OCI-LY3 (cell line): Measurements from ENCODE around the gene RAPGEF5.

Experiments
- H2AFZ ChIP-seq: fragments of 200-600, 300-600 bp; shearing (Covaris generic); 2 replicates; pipeline ENCODE4 v1.6.0; 2014; ENCODE audit warnings: antibody characterized with exemption, low read depth, low read length
- H3K27ac ChIP-seq: fragments of 200-600, 300-600 bp; sonication (generic); 2 replicates; pipeline ENCODE4 v1.5.1; 2014; ENCODE audit warnings: mild to moderate bottlenecking, low read length, moderate library complexity, mixed read lengths
- H3K27me3 ChIP-seq: fragments of 200-600, 300-600 bp; sonication (generic); 2 replicates; pipeline ENCODE4 v1.6.1; 2014; ENCODE audit warnings: low read depth, low read length, mixed read lengths
- H3K36me3 ChIP-seq: fragments of 200-600, 300-600 bp; sonication (generic); replicated peaks from 2 replicates; pipeline ENCODE3; 2014; ENCODE audit warnings: low read depth, low read length, mixed read lengths
- H3K4me1 ChIP-seq: fragments of 300-600, 200-600 bp; sonication (generic); 2 replicates; pipeline ENCODE4 v1.6.1; 2014; ENCODE audit warnings: low read length, mixed read lengths
- H3K4me2 ChIP-seq: fragments of 200-600, 300-600 bp; sonication (generic); 2 replicates; pipeline ENCODE4 v1.6.1; 2014; ENCODE audit warnings: low read length, mixed read lengths
- H3K4me3 ChIP-seq: fragments of 300-600, 200-600 bp; sonication (generic); 2 replicates; pipeline ENCODE4 v1.5.1; 2014; ENCODE audit warnings: antibody characterized with exemption, mild to moderate bottlenecking, low read length, moderate library complexity
- H3K79me2 ChIP-seq: fragments of 300-600, 200-600 bp; shearing (Covaris generic); 2 replicates; pipeline ENCODE4 v1.6.1; 2014; ENCODE audit warnings: mild to moderate bottlenecking, low read length, mixed read lengths
- H3K9ac ChIP-seq: fragments of 300-600, 200-600 bp; shearing (Covaris generic); 2 replicates; pipeline ENCODE4 v1.6.0; 2014; ENCODE audit warnings: mild to moderate bottlenecking, low read length, moderate library complexity
- H3K9me3 ChIP-seq: fragments of 200-600, 300-600 bp; shearing (Covaris generic); 2 replicates; pipeline ENCODE4 v1.6.1; 2014; ENCODE audit warnings: low read length, mixed read lengths; ENCODE audit not compliant: insufficient read depth
- H4K20me1 ChIP-seq: fragments of 200-600, 300-600 bp; sonication (generic); 2 replicates; pipeline ENCODE4 v1.6.1; 2016; ENCODE audit warnings: low read length, mixed read lengths; ENCODE audit not compliant: insufficient read depth
- CTCF ChIP-seq: fragments of 200-600, 300-600 bp; sonication (generic); IDR thresholded peaks from 2 replicates; pipeline ENCODE4 v1.5.1; 2014; ENCODE audit warnings: antibody characterized with exemption, low read length, low read depth
- EZH2phosphoT487 ChIP-seq: fragments of 200-600 bp; shearing (Covaris generic); IDR thresholded peaks from 2 replicates; pipeline ENCODE4 v1.6.1; 2018; ENCODE audit warnings: antibody characterized with exemption, mixed run types, low read depth

Gene RAPGEF5

GRCh38 chr7:22393913-22394729 lies 37.2 kb upstream of the RAPGEF5 start:
- Histone ChIP-seq H2AFZ (no peak overlapping the region), H3K4me2 (no peak overlapping the region), H4K20me1 (peaks cover 11% of the 10 kb centered on the region), H3K79me2 (no peaks in the 10 kb centered on the region), H3K27me3 (peaks cover 12% of the 10 kb centered on the region), H3K4me1 (no peaks in the 10 kb centered on the region), H3K4me3 (no peak overlapping the region), H3K36me3 (no peaks in the 10 kb centered on the region), H3K9me3 (no peaks in the 10 kb centered on the region), H3K9ac (no peak overlapping the region), H3K27ac (no peak overlapping the region)
- TF ChIP-seq EZH2phosphoT487 (no peak), CTCF (no peak)

GRCh38 chr7:22390516-22390915 lies 33.6 kb upstream of the RAPGEF5 start:
- H3K4me2 ChIP-seq: no peak overlapping the region
- peaks cover 17% of the 10 kb centered on the region for H3K27me3 ChIP-seq
- TF ChIP-seq CTCF: no peak
- TF ChIP-seq EZH2phosphoT487: no peak
- no peak overlapping the region for H2AFZ ChIP-seq
- H3K9ac ChIP-seq: no peak overlapping the region
- H3K36me3 ChIP-seq: peaks cover 3% of the 10 kb centered on the region
- H3K27ac ChIP-seq: no peak overlapping the region
- H3K4me3 ChIP-seq: no peak overlapping the region
- H4K20me1 ChIP-seq: peaks cover 21% of the 10 kb centered on the region
- no peaks in the 10 kb centered on the region for H3K79me2 ChIP-seq
- H3K9me3 ChIP-seq: no peaks in the 10 kb centered on the region
- H3K4me1 ChIP-seq: peaks cover 17% of the 10 kb centered on the region

- Histone ChIP-seq H3K27ac (no peak overlapping the region), H3K9me3 (no peaks in the 10 kb centered on the region), H3K4me2 (no peak overlapping the region), H3K36me3 (peaks cover 3% of the 10 kb centered on the region), H2AFZ (no peak overlapping the region), H3K27me3 (peaks cover 17% of the 10 kb centered on the region), H3K79me2 (no peaks in the 10 kb centered on the region), H3K4me3 (no peak overlapping the region), H4K20me1 (peaks cover 21% of the 10 kb centered on the region), H3K9ac (no peak overlapping the region), H3K4me1 (peaks cover 23% of the 10 kb centered on the region)
- TF ChIP-seq EZH2phosphoT487 (no peak), CTCF (no peak)
Observed at GRCh38 chr7:22389892-22390291, 32.9 kb upstream of the RAPGEF5 start.

GRCh38 chr7:22387583-22387982 lies 30.6 kb upstream of the RAPGEF5 start:
- Histone ChIP-seq H3K9ac (no peak overlapping the region), H3K79me2 (no peaks in the 10 kb centered on the region), H3K9me3 (no peaks in the 10 kb centered on the region), H4K20me1 (peaks cover 21% of the 10 kb centered on the region), H3K4me3 (no peak overlapping the region), H3K4me1 (peaks cover 28% of the 10 kb centered on the region), H3K4me2 (no peak overlapping the region), H2AFZ (no peak overlapping the region), H3K27me3 (peaks cover 23% of the 10 kb centered on the region), H3K27ac (no peak overlapping the region), H3K36me3 (peaks cover 3% of the 10 kb centered on the region)
- TF ChIP-seq CTCF (no peak), EZH2phosphoT487 (no peak)
